Activated CD4-positive, alpha-beta T cell treated with anti-CD3 and anti-CD28 coated beads for 1 hour (primary cell): ENCODE results near the gene TDRD7.
"Not testable (repeated sequence)": the region's sequence is repeated elsewhere in the genome, so short reads cannot be mapped to it uniquely, and the experiment has no call there.

Experiments
- DNase-seq: peaks from one replicate; pipeline ENCODE4 v3.0.0-alpha.2; 2020

TDRD7 gene

DNA sequence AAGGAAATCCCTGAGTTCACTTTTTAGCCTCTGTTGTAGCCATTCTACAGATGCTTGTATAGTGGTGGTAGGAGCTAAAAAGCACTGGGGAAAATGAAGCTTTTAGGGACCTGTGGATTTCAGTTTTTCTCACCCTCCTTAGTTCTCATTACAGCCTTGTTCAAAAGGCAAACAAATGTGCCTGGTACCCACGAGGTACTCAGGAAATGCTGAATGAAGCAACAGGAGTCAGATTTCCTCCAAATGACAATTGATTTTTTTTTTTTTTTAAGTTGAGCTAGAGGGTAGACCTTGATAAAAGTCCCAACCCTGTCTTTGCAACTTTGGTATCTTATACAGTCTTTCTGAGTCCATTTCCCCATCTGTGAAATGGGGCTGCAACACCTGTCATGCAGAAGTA is 68.3 kb downstream of the TDRD7 start:
- DNase-seq, result no peak

DNA sequence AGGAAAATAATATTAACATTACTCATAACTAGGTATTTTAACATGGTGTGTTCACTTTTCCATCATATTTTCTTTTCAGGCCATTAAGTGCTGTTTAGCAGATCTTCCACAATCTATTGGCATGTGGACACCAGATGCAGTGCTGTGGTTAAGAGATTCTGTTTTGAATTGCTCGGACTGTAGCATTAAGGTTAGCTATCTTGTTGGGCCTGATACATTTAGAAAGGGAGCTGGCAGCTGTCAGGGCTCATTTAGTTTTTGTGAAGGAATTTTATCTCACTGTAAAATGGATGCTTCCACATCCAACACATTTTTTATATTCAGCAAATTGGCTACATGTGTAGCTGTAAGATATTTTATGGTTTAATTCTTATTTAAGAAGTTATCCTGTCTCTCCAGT is 68.9 kb downstream of the TDRD7 start:
- DNase-seq, result no peak

DNA sequence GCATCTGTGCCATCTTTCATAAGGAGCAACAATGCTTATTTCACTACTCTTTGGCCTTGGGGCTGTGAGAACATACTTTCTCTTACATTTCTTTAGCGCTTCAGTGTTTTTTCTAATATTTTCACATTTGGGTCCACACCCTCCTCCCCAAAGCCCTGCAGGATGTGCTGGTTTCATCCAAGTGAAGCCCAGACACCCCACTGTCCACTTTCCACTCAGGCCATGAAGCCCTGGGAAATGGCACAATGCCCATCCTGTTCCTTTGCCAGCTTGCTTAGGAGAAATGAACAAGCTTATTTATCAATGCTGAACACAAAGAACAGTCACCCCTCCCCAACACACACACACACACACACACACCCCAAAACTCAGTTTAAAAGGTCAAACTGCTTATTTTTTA is 72.2 kb downstream of the TDRD7 start:
- DNase-seq, result no peak

DNA sequence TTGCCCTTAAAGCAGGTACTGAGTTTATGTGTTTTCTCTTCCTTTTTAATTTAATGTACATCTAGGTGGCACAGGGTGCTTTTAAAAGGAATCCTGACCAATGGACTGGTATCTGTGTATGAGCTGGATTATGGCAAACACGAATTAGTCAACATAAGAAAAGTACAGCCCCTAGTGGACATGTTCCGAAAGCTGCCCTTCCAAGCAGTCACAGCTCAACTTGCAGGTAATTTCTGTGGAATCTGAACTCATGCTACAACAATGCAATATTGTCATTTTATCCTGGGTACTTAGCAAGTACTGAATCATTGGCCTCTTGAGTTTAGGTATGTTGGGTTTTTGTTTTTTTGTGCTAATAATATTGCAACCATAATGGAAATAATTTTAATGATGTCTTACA is 75.2 kb downstream of the TDRD7 start:
- no peak for DNase-seq

DNA sequence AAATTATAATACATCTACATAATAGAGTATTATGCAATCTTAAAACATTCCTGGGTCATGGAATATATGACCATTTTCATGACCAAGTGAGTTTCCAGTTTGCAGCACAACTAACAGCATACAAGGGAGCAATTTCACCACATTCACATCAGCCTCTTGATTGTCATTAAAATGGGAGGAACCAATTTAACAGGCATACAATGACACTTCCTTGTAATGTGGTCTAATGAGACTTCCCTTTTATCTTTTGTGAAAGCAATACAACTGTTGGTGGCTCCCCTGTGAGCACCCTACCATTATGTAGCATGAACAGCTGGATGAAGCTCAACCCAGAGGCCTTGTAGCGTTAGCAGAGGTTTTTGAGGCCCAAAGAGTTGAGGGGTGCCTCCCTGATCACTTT is 76.0 kb downstream of the TDRD7 start:
- no peak for DNase-seq

DNA sequence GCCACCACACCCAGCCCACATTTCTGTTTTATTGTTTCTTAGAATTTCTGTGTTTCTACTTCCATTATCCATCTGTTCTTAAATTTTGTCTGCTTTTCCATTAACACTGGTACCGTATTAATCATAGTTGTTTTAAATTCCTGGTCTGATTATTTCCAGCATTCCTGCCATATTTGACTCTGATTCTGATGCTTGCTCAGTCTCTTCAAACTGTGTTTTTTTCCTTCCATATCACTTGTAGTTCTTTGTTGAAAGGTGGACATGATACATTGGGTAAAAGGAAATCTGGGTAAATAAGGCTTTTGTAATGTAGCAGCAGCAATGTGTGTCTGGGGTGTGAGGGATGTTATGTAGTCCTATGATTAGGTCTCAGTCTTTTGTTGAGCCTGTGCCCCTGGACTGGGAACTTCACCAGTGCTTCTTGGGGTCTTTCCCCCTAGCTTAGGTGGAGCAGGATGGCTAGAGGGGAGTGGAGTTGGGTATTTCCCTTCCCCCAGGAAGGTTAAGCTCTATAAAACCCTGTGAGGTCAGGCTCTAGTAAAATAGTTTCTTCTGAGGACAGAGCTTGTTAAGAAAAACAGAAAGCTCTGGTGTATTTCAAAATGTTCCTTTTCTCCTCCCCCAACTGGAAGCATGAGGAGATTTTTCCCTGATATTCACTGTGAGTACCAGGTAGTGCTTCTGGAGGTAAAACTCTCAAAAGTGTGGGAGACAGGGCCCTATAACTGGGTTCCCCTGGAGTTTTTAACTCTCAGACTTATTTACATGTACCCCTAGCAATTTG is 79.5 kb downstream of the TDRD7 start:
- no peak for DNase-seq

DNA sequence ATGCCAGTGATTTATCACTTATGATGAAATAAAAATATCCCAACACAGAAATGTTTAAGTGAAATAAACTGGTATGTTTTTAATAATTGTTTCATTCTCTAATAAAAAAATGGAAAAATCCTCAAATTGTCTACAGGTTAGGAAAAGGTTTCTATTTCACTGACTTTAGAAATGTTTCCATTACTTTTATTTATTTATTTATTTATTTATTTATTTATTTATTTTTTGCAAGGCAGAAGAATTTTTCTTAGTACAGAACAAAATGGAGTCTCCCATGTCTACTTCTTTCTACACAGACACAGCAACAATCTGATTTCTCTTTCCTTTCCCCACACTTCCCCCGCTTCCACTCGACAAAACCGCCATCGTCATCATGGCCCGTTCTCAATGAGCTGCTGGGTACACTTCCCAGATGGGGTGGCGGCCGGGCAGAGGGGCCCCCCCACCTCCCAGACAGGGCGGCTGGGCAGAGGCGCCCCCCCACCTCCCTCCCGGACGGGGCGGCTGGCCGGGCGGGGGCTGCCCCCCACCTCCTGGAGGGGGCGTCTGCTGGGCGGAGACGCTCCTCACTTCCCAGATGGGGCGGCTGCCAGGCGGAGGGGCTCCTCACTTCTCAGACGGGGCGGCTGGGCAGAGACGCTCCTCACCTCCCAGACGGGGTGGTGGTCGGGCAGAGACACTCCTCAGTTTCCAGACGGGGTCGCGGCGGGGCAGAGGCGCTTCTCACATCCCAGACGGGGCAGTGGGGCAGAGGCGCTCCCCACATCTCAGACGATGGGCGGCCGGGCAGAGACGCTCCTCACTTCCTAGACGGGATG is 85.9 kb downstream of the TDRD7 start:
- not testable (repeated sequence) for DNase-seq

DNA sequence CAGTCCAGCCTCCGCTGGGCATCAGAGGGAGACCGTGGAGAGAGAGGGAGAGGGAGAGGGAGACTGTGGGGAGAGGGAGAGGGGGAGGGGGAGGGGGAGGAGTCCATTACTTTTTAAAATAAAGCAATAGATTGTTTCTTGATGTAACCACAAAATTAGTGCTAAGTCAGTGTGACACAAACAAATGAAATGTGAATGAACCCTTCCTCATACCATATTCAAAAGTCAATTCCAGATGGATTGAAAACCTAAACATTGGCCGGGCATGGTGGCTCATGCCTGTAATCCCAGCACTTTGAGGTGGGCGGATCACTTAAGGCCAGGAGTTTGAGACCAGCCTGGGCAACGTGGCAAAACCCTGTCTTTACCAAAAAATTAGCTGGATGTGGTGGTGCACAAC is 87.0 kb downstream of the TDRD7 start:
- DNase-seq, result not testable (repeated sequence)

DNA sequence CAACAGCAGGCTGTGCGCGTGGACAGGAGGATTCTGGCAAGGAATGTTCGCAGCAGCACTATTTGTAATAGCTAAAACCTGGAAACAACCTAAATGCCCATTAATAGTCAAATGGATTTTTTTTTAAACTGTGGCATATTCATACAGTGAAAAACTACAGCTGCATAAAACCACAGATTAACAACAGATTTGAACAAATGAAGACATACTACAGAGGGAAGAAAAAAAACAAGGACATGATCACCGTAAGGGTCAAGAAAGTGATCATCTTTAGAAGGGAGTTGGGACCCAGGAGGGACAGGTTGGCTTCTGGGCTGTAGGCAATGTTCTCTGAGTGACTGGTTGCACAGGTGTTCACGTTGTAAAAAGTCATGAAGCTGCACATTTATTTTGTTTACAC is 88.4 kb downstream of the TDRD7 start:
- DNase-seq, result no peak

DNA sequence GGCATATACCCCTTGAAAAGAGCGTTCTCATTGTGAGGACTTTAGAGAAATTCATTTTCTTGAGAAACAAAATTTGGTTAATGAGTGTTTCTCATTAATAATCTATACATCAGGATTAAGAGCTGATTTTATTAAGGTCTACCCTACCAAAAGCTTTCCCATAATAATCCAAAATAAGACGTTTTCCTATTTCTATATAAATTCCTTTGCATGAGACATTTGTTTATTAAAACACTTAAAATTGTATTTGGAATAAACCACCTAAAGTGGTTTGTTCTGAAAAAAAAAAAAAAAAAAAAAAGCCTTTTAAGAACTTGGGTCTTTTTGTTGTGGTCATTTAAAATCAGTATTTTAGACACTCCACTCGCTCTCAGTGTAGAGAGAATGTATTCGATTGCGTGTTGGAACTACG is 88.9 kb downstream of the TDRD7 start:
- DNase-seq, result no peak

DNA sequence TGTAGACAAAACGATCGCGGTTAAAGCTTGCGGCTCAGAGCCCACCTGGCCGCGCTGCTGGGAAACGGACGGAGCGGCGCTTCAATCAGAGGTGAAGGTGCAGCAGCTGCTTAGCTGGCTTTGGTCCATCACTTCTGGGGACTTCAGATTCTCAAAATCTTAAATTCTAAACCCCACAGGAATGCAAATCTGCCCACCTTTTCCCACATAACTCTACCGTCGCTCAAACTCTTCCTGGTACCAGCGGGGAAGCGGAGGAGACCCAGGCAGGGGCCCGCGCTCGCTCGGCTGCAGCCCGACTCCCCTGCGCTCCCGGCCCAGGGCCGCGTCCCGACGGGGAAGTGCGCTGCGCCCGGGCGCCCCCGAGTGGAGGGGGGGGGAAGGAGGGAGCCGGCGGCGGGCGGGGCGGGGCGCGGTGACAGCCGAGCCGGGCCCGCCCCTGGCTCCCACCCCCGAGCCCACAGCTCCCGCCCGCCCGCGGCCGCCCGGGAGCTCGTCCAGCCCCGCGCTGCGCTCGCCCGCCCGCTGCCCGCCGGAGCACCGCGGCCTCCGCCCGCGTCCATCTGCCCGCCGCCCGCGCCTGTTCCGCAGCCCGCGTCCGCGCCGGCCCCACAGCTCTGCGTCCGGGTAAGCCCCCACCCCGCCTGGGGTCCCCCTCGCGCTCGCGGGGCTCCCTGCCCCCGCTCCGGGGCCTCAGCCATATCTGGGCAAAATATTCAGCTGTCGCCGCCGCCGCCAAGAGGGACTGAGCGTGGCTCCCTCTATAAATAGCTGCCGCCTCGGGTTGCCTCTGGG is 89.5 kb downstream of the TDRD7 start, which contains the start of gene TMOD1:
Gene TMOD1, plus strand, starts transcription at position 490 of the 795 bp plus-strand sequence. CDS start 22,523 bp downstream, outside the sequence.
- no peak for DNase-seq

DNA sequence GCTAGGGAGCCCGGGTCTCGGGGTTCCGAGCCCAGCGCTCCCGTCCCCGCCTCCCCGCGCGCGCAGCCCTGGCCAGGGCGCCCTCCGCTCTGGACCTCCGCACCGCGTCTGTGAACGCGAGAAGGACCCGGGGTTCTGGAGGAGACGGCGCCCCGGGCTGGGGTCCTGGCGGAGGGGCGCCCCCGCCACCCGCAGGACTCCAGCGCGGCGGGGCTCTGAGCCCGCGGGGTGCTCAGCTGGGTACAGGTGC is 90.0 kb downstream of the TDRD7 start:
- no peak for DNase-seq

DNA sequence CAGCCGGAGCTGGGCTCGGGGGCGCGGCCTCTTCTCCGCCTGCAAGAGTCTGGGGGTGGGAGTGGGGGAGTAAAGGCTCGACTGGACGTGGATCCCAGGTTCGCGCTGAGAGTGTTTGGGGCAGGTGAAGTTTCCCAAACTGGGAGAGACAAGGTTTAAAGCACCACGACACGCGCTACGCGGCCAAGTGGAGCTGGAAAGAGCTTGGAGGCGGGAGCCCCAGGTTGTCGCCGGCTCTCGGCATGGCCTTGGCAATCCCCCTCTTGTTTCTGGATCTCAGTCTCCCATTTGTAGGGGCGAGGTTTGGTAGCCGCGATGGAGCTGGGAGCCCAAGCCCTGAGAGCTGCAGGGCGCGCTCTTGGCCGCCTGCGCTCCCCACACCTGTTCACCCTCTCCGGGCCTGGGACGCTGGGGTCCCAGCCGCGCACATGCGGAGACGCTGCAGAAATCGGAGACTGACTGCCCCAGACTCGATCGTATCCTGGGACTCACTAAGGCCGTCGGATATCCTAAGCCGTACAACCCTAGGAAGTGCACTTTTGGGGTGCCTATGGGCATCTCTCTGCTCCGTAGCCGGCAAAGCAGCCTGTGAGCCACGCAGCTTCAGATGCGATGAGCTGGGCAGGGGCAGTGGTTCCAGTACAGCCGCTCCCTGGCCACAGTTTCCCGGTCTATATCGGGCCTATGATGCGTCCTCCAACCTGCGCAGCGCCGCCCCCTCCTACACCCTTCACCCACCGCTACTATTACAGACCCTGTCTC is 90.5 kb downstream of the TDRD7 start:
- DNase-seq, result no peak

DNA sequence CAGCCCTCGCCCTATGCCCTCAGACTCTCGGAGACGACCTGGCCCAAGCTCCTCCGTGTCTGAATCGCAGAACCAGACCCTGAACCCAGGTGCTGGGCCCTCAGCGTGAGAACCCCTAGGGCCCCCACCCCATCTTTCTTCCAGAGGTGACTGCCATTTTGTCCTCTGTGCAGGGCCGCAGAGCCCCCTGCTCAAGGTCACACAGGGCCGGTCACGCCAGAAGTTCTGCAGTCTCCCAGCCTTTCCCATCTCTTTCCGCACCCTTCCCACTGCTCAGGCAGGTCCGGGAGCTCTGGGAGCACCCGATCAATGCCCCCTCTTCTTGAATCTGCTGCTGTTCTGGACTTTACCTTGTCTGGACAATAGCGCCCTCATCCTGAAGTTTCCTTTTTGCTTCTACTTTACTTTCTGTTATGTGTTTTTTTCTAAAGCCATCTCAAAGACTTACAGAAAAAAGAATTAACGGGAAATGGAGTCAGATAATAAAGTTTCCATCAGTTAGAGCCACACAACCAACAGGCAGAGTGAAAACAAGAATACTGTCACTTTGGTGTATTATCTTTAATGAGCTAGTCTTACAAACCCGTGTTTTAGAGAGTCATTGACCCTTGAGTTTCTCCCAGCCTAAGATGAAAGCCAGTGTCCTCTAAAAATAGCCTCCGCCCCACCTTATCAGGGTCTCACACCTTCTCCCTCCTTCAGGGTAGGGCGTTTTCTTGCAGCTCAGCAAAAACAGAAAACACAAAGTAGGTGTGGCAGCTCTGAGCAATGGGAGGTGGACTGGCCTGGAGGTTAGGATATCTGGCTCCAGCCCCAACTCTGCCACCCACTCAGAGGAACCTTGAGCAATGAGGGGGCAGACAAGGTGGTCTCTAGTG is 91.3 kb downstream of the TDRD7 start:
- DNase-seq, result no peak

DNA sequence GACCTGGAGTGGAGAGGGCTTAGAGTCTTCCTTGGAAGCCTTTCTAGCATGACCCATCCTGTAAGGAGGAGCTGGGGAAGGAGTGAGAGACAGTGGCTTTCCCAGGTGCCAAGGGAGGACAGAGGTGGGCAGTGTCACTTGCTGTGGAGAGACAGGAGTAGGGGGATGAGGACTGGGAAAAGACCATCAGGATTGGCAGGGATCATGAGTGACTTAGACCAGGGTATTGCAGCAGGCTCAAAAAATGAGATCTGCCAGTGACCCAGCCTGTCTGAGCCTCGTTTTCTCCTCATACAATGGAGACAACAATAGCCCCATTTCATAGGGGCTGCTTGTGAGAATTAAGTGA is 91.9 kb downstream of the TDRD7 start:
- no peak for DNase-seq

DNA sequence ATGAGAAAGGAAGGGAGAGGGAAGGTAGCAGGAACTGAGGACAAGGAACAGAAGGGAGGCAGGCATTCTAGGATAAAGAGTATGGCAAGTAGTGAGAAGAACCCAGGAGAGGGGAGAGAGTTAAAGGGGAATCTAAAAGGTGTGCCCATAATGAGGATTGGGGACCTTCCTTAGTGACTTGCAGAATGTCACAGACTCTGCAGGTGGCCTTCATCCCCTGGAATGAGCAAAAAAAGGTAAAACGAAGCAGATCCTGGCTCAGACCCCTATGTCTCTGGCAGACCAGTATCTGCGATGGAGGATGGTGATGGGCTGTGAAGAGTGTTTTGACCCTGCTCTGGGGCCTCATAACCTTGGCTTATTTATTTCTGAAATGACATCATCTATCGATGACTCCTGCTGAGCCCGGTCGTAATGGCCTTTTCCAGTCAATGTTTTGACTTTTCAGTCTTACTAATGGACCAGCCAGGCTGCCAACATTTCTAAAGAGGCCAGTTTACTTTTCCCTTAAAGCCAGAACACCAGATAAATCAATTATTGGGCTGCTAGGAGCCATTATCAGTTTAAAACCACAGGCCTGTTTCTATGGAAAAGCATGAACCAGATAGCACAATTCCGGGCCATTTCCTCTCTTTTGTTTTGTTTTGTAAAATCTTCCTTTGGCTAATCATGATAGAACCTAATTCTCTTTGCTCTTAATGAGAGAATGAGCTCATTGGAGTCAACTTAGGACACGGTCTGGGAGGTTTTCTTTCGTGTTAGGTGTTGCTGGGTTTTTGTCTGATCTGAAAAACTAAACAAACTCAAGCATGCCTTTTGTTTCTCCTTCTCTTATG is 92.7 kb downstream of the TDRD7 start:
- no peak for DNase-seq

DNA sequence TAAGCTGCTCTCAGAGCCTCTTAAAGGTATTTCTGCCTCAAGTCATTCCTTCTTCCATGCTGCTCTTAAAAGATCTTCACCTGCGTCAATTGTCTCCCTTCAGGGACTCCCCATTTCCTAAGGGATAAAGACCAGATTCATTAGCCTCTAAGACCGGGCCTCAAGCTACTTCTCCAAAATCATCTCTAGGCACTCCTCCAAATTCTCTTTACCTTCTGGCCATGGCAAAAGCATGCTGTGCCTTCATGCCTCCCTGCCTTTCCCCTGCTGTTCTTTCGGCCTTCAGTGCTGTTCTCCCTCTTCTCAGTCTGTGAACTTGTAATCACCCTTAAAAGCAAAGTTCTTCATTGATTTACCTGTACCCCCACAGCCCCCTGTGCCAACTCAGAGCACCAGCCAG is 93.9 kb downstream of the TDRD7 start:
- DNase-seq, result no peak

DNA sequence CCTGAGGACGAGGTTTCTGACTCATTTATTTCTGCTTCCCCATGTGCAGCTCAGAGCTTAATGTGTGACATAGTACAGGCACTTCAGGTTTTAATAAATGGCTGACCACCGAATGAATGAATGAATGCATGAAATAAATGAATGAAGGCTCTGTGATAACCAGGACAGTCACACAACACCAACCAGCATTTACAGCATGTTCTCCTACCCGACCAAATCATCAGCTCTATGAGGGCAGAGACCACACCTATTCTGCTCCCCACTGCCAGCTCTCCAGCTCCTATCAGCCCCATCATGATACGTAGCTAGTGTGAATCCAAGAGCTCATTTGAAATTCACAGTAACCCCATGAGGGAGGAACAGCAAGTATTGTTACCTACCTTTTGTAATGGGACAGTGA is 94.4 kb downstream of the TDRD7 start:
- no peak for DNase-seq

DNA sequence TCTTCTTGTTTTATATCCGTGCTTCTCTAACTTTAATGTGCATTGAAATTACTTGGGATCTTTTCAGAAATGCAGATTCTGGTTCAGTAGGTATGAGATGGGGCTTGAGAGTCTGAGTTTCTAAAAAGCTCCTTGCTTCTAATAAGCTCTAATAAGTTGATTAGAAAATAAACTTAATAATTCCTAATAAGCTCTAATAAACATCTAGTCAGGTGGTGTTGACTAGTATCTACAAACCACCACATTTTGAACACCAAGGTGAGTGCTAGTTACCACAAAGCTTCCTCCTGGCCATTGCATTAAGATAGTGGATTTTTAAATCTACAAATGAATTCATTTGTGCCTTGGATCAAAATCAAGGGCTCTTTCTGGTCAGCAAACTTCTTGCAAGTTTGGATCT is 94.9 kb downstream of the TDRD7 start:
- no peak for DNase-seq

DNA sequence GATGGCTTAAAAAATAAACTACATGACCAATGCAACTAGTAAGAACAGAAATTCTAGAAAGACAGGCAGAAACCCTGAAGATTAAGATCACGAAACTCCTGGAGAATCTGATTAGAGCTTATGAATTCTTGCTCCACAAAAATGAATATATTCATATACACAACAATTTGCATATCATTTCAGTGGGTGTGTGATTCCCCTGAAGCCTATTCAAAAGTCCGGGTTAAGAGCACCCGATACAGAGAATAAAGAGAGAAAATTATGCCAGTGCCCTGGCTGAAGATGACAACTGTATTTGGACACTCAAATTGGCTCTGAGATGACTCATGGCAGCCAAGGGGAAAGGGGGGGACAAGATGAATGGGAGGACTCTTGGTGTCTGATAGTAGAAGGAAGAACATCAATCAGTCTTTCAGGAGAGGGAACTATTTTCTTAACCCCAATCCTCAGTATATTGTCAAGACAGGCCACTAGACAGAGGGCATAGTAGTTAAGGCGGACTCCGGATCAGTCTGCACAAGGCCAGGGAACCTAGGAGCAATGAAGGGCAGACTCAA is 95.6 kb downstream of the TDRD7 start:
- no peak for DNase-seq

DNA sequence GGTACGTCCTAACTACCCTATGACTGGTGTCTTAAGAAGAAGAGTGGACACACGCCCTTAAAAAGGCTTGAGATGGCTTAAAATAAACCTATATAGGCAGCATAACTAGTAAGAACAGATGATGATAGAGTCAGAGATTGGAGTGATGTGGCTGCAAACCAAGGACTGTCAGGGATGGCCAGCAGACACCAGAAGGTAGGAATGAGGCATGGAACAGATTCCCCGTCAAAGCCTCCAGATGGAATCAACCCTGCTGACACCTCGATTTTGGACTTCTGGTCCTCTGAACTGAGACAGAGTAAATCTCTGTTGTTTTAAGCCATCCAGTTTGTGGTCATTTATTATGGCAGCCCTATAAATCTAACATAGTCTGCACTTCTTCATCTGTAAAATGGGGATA is 97.0 kb downstream of the TDRD7 start:
- DNase-seq, result no peak
